Fibroblast of lung (primary cell): Measurements from ENCODE around the gene ADGRV1. TPM values are rescaled to one million over a fixed set of nuclear protein-coding genes. Genes with fewer than 3 reads are reported as not detected.
A peak's percentile ranks its signal among the peaks of the same experiment; 100 is the strongest.

Experiments
- DNase-seq, 2 donors: peaks; one replicate each; pipeline versions ENCODE4 v3.0.0 to v3.0.0-alpha.2; 2010; ENCODE audit warnings: low read depth in 2 of 2
- H2AFZ ChIP-seq: 2 replicates; pipeline ENCODE4 v1.5.1; 2012; ENCODE audit warnings: low read length, control low read depth, inconsistent platforms
- H3K27ac ChIP-seq: 2 replicates; pipeline ENCODE4 v1.5.1; 2011; ENCODE audit warnings: low read length, control low read depth; ENCODE audit not compliant: insufficient read depth
- H3K27me3 ChIP-seq: 2 replicates; pipeline ENCODE4 v1.5.1; 2011; ENCODE audit warnings: mild to moderate bottlenecking, low read length; ENCODE audit not compliant: control insufficient read depth, insufficient read depth
- H3K36me3 ChIP-seq: 2 replicates; pipeline ENCODE4 v1.5.1; 2011; ENCODE audit warnings: low read length; ENCODE audit not compliant: control insufficient read depth, insufficient read depth
- H3K4me1 ChIP-seq: 2 replicates; pipeline ENCODE4 v1.5.1; 2011; ENCODE audit warnings: low read length; ENCODE audit not compliant: control insufficient read depth, insufficient read depth; ENCODE audit errors: extremely low read depth
- H3K4me2 ChIP-seq: 2 replicates; pipeline ENCODE4 v1.5.1; 2011; ENCODE audit warnings: low read length, control low read depth; ENCODE audit not compliant: insufficient read depth; ENCODE audit errors: extremely low read depth
- H3K4me3 ChIP-seq, 4 experiments: fragments of 200-600 bp in 1 of 4; sonication (generic) in 1 of 4; replicated peaks in 1 of 4; 2 replicates each; pipeline ENCODE4 v1.5.1; 2011 to 2016; ENCODE audit warnings: low read length in 4 of 4, low read depth in 3 of 4, mild to moderate bottlenecking in 3 of 4, control low read depth in 2 of 4, inconsistent platforms in 1 of 4, mixed read lengths in 1 of 4; ENCODE audit not compliant: insufficient read depth in 1 of 4; ENCODE audit errors: control extremely low read depth in 1 of 4
- H3K79me2 ChIP-seq: 2 replicates; pipeline ENCODE4 v1.5.1; 2012; ENCODE audit warnings: mild to moderate bottlenecking, low read length, inconsistent platforms; ENCODE audit not compliant: control insufficient read depth, insufficient read depth
- H3K9ac ChIP-seq: 2 replicates; pipeline ENCODE4 v1.5.1; 2011; ENCODE audit warnings: mild to moderate bottlenecking, low read length, control low read depth; ENCODE audit not compliant: insufficient read depth
- H3K9me3 ChIP-seq: 2 replicates; pipeline ENCODE4 v1.5.1; 2012; ENCODE audit warnings: low read depth, low read length; ENCODE audit not compliant: control insufficient read depth, insufficient read depth
- H4K20me1 ChIP-seq: 2 replicates; pipeline ENCODE4 v1.5.1; 2011; ENCODE audit warnings: low read length; ENCODE audit not compliant: control insufficient read depth, insufficient read depth; ENCODE audit errors: extremely low read depth
- CTCF ChIP-seq, 2 donors: IDR thresholded peaks in 1 of 2; conservative IDR thresholded peaks in 1 of 2; 1 replicate in 1 of 2; 2 replicates in 1 of 2; pipeline ENCODE4 v1.5.1; 2011 to 2012; ENCODE audit warnings: low read length in 2 of 2, control low read depth in 1 of 2, inconsistent platforms in 1 of 2, low read depth in 1 of 2, mild to moderate bottlenecking in 1 of 2
- EZH2 ChIP-seq: IDR thresholded peaks from 2 replicates; pipeline ENCODE4 v1.5.1; 2012; ENCODE audit warnings: low read length, control low read depth, mild to moderate bottlenecking; ENCODE audit errors: missing control alignments
- polyA plus RNA-seq, 2 donors: library from polyadenylated mRNA; depleted of rRNA in 1 of 2; stranded (reverse) in 1 of 2; unstranded in 1 of 2; fragments of >200 nt; gene quantifications; 2 replicates each; pipeline ENCODE4 v1.2.1, GENCODE V29; 2011 to 2012; ENCODE audit warnings: missing spikeins in 1 of 2
- total RNA-seq: library from RNA; depleted of rRNA; stranded (reverse); fragments of >200 nt; gene quantifications from 2 replicates; pipeline ENCODE4 v1.2.1, GENCODE V29; 2014

Gene ADGRV1
- total and polyA plus RNA-seq, 2 donors (not counting 1 experiment from before 2014, with no cell fraction given), result 0.15 to 0.17 TPM

GRCh38 chr5:90934091-90934719, 375.6 kb downstream of the ADGRV1 start:
- Histone ChIP-seq H3K79me2 (no peaks in the 10 kb centered on the region), H2AFZ (no peak overlapping the region), H3K36me3 (no peaks in the 10 kb centered on the region), H3K9me3 (no peaks in the 10 kb centered on the region), H3K4me3 (no peak overlapping the region), H3K4me2 (no peak overlapping the region), H3K9ac (no peak overlapping the region), H3K27ac (no peak overlapping the region), H3K27me3 (no peaks in the 10 kb centered on the region), H3K4me1 (no peaks in the 10 kb centered on the region), H4K20me1 (no peaks in the 10 kb centered on the region)
- DNase-seq, result no peak
- TF ChIP-seq EZH2 (no peak), CTCF (conservative IDR thresholded peaks at IDR 0.05 in 1 of 2, IDR thresholded peaks at IDR 0.05 in 1 of 2; ENCODE audit: low read depth in 1 of 2, low read length in 2 of 2) (no peak)

- H4K20me1 ChIP-seq, result no peaks in the 10 kb centered on the region
- TF ChIP-seq CTCF (conservative IDR thresholded peaks at IDR 0.05 in 1 of 2, IDR thresholded peaks at IDR 0.05 in 1 of 2; ENCODE audit: low read depth in 1 of 2, low read length in 2 of 2) (no peak), EZH2 (no peak)
- no peak overlapping the region for H2AFZ ChIP-seq
- no peaks in the 10 kb centered on the region for H3K27me3 ChIP-seq
- H3K4me1 ChIP-seq, result no peaks in the 10 kb centered on the region
- H3K27ac ChIP-seq, result no peak overlapping the region
- no peak overlapping the region for H3K9ac ChIP-seq
- H3K4me2 ChIP-seq, result no peak overlapping the region
- H3K4me3 ChIP-seq, result no peak overlapping the region
- no peaks in the 10 kb centered on the region for H3K36me3 ChIP-seq
- no peaks in the 10 kb centered on the region for H3K9me3 ChIP-seq
- H3K79me2 ChIP-seq, result no peaks in the 10 kb centered on the region
- DNase-seq, result no peak
Observed at GRCh38 chr5:90934738-90935137, 376.1 kb downstream of the ADGRV1 start.

GRCh38 chr5:90939211-90939610, 380.6 kb downstream of the ADGRV1 start:
- no peaks in the 10 kb centered on the region for H3K9me3 ChIP-seq
- no peak overlapping the region for H3K27ac ChIP-seq
- no peak for TF ChIP-seq CTCF (conservative IDR thresholded peaks at IDR 0.05 in 1 of 2, IDR thresholded peaks at IDR 0.05 in 1 of 2; ENCODE audit: low read depth in 1 of 2, low read length in 2 of 2)
- TF ChIP-seq EZH2, result no peak
- H3K4me1 ChIP-seq, result peaks cover 2% of the 10 kb centered on the region
- DNase-seq, result peak in 1 of 2 donors; percentile 43
- H4K20me1 ChIP-seq, result no peaks in the 10 kb centered on the region
- H3K9ac ChIP-seq, result no peak overlapping the region
- H3K4me2 ChIP-seq, result no peak overlapping the region
- no peaks in the 10 kb centered on the region for H3K27me3 ChIP-seq
- H3K79me2 ChIP-seq, result no peaks in the 10 kb centered on the region
- H3K4me3 ChIP-seq, result no peak overlapping the region
- H3K36me3 ChIP-seq, result no peaks in the 10 kb centered on the region
- no peak overlapping the region for H2AFZ ChIP-seq
